T-helper 1 cell treated with Interleukin-12 subunit alpha and Interleukin-12 subunit beta and Interleukin-4 antibody, amounts not matched to agents 30 μg/mL and 1 μg/mL, for 36 hours (primary cell): Measurements from ENCODE around the gene MAST4.
A peak's percentile ranks its signal among the peaks of the same experiment; 100 is the strongest.

ENCODE experiments used
- H3K27ac Mint-ChIP-seq: one replicate; pipeline ENCODE4 v1.8.0; 2021; ENCODE audit warnings: mild to moderate bottlenecking, mixed read lengths
- H3K27me3 Mint-ChIP-seq: one replicate; pipeline ENCODE4 v1.8.0; 2021; ENCODE audit warnings: low read depth, mixed read lengths
- H3K36me3 Mint-ChIP-seq: one replicate; pipeline ENCODE4 v1.8.0; 2021; ENCODE audit warnings: low read depth, mixed read lengths
- H3K4me1 Mint-ChIP-seq: one replicate; pipeline ENCODE4 v1.8.0; 2021; ENCODE audit warnings: low read depth, mixed read lengths
- H3K4me3 Mint-ChIP-seq: one replicate; pipeline ENCODE4 v1.8.0; 2021; ENCODE audit warnings: mild to moderate bottlenecking, moderate library complexity, mixed read lengths
- H3K9me3 Mint-ChIP-seq: one replicate; pipeline ENCODE4 v1.8.0; 2021; ENCODE audit warnings: mixed read lengths

The MAST4 gene

GRCh38 chr5:67176936-67177335, 580.7 kb downstream of the MAST4 start:
- Mint-ChIP-seq H3K27ac (peak overlapping the region; percentile 42), H3K9me3 (peaks cover 45% of the 10 kb centered on the region), H3K4me3 (no peak overlapping the region), H3K27me3 (no peaks in the 10 kb centered on the region), H3K4me1 (peaks cover 36% of the 10 kb centered on the region), H3K36me3 (peaks cover 44% of the 10 kb centered on the region)

- H3K27me3 Mint-ChIP-seq: no peaks in the 10 kb centered on the region
- no peak overlapping the region for H3K4me3 Mint-ChIP-seq
- H3K9me3 Mint-ChIP-seq: peaks cover 45% of the 10 kb centered on the region
- peaks cover 46% of the 10 kb centered on the region for H3K4me1 Mint-ChIP-seq
- peaks cover 48% of the 10 kb centered on the region for H3K36me3 Mint-ChIP-seq
- H3K27ac Mint-ChIP-seq: peak overlapping the region; percentile 29
These were observed 581.9 kb downstream of the MAST4 start for GRCh38 chr5:67178085-67178484.

GRCh38 chr5:67178966-67179365, 582.8 kb downstream of the MAST4 start:
- Mint-ChIP-seq H3K4me3 (no peak overlapping the region), H3K36me3 (peaks cover 45% of the 10 kb centered on the region), H3K9me3 (peaks cover 45% of the 10 kb centered on the region), H3K27me3 (no peaks in the 10 kb centered on the region), H3K27ac (no peak overlapping the region), H3K4me1 (peaks cover 49% of the 10 kb centered on the region)

GRCh38 chr5:67179697-67180361, 583.6 kb downstream of the MAST4 start:
- Mint-ChIP-seq H3K36me3 (peaks cover 45% of the 10 kb centered on the region), H3K27ac (peak overlapping the region; percentile 64), H3K27me3 (no peaks in the 10 kb centered on the region), H3K9me3 (peaks cover 42% of the 10 kb centered on the region), H3K4me3 (peak overlapping the region; percentile 30), H3K4me1 (peaks cover 49% of the 10 kb centered on the region)

- peak overlapping the region; percentile 17 for H3K4me3 Mint-ChIP-seq
- peaks cover 58% of the 10 kb centered on the region for H3K4me1 Mint-ChIP-seq
- no peaks in the 10 kb centered on the region for H3K27me3 Mint-ChIP-seq
- peak overlapping the region; percentile 89 for H3K27ac Mint-ChIP-seq
- H3K9me3 Mint-ChIP-seq: peaks cover 23% of the 10 kb centered on the region
- H3K36me3 Mint-ChIP-seq: peaks cover 31% of the 10 kb centered on the region
These were observed 585.5 kb downstream of the MAST4 start for GRCh38 chr5:67181648-67182221.

GRCh38 chr5:67182301-67182790, 586.2 kb downstream of the MAST4 start:
- H3K27ac Mint-ChIP-seq: peak overlapping the region; percentile 89
- peak overlapping the region; percentile 44 for H3K4me3 Mint-ChIP-seq
- peaks cover 17% of the 10 kb centered on the region for H3K9me3 Mint-ChIP-seq
- H3K4me1 Mint-ChIP-seq: peaks cover 58% of the 10 kb centered on the region
- no peaks in the 10 kb centered on the region for H3K27me3 Mint-ChIP-seq
- peaks cover 25% of the 10 kb centered on the region for H3K36me3 Mint-ChIP-seq

- H3K27ac Mint-ChIP-seq: no peak overlapping the region
- no peaks in the 10 kb centered on the region for H3K27me3 Mint-ChIP-seq
- H3K4me1 Mint-ChIP-seq: peaks cover 62% of the 10 kb centered on the region
- H3K9me3 Mint-ChIP-seq: peaks cover 6% of the 10 kb centered on the region
- no peak overlapping the region for H3K4me3 Mint-ChIP-seq
- H3K36me3 Mint-ChIP-seq: peaks cover 19% of the 10 kb centered on the region
These were observed 587.7 kb downstream of the MAST4 start for GRCh38 chr5:67183859-67184258.

GRCh38 chr5:67187006-67187715, 591.0 kb downstream of the MAST4 start:
- H3K4me1 Mint-ChIP-seq: peaks cover 57% of the 10 kb centered on the region
- H3K4me3 Mint-ChIP-seq: peak overlapping the region; percentile 14
- H3K36me3 Mint-ChIP-seq: peaks cover 23% of the 10 kb centered on the region
- no peaks in the 10 kb centered on the region for H3K27me3 Mint-ChIP-seq
- peaks cover 1% of the 10 kb centered on the region for H3K9me3 Mint-ChIP-seq
- H3K27ac Mint-ChIP-seq: peak overlapping the region; percentile 61

GRCh38 chr5:67188274-67189078, 592.3 kb downstream of the MAST4 start:
- Mint-ChIP-seq H3K4me1 (peaks cover 47% of the 10 kb centered on the region), H3K27ac (peak overlapping the region; percentile 89), H3K4me3 (peak overlapping the region; percentile 18), H3K36me3 (peaks cover 24% of the 10 kb centered on the region), H3K9me3 (peaks cover 10% of the 10 kb centered on the region), H3K27me3 (no peaks in the 10 kb centered on the region)

GRCh38 chr5:67189079-67189354, 592.8 kb downstream of the MAST4 start:
- Mint-ChIP-seq H3K27me3 (no peaks in the 10 kb centered on the region), H3K9me3 (peaks cover 10% of the 10 kb centered on the region), H3K4me1 (peaks cover 49% of the 10 kb centered on the region), H3K36me3 (peaks cover 24% of the 10 kb centered on the region), H3K4me3 (no peak overlapping the region), H3K27ac (peak overlapping the region; percentile 89)

GRCh38 chr5:67189931-67190330, 593.7 kb downstream of the MAST4 start:
- H3K27ac Mint-ChIP-seq: no peak overlapping the region
- peaks cover 30% of the 10 kb centered on the region for H3K36me3 Mint-ChIP-seq
- H3K4me1 Mint-ChIP-seq: peaks cover 57% of the 10 kb centered on the region
- H3K4me3 Mint-ChIP-seq: no peak overlapping the region
- no peaks in the 10 kb centered on the region for H3K27me3 Mint-ChIP-seq
- H3K9me3 Mint-ChIP-seq: peaks cover 17% of the 10 kb centered on the region

GRCh38 chr5:67190410-67190809, 594.2 kb downstream of the MAST4 start:
- no peak overlapping the region for H3K27ac Mint-ChIP-seq
- peaks cover 55% of the 10 kb centered on the region for H3K4me1 Mint-ChIP-seq
- H3K36me3 Mint-ChIP-seq: peaks cover 28% of the 10 kb centered on the region
- H3K27me3 Mint-ChIP-seq: no peaks in the 10 kb centered on the region
- H3K4me3 Mint-ChIP-seq: no peak overlapping the region
- H3K9me3 Mint-ChIP-seq: peaks cover 17% of the 10 kb centered on the region

GRCh38 chr5:67190861-67191260, 594.7 kb downstream of the MAST4 start:
- H3K4me3 Mint-ChIP-seq: no peak overlapping the region
- peaks cover 32% of the 10 kb centered on the region for H3K36me3 Mint-ChIP-seq
- H3K27ac Mint-ChIP-seq: no peak overlapping the region
- no peaks in the 10 kb centered on the region for H3K27me3 Mint-ChIP-seq
- H3K4me1 Mint-ChIP-seq: peaks cover 60% of the 10 kb centered on the region
- H3K9me3 Mint-ChIP-seq: peaks cover 17% of the 10 kb centered on the region

GRCh38 chr5:67192719-67193438, 596.7 kb downstream of the MAST4 start:
- H3K4me1 Mint-ChIP-seq: peaks cover 54% of the 10 kb centered on the region
- peaks cover 17% of the 10 kb centered on the region for H3K9me3 Mint-ChIP-seq
- H3K36me3 Mint-ChIP-seq: peaks cover 32% of the 10 kb centered on the region
- H3K27me3 Mint-ChIP-seq: no peaks in the 10 kb centered on the region
- H3K27ac Mint-ChIP-seq: no peak overlapping the region
- no peak overlapping the region for H3K4me3 Mint-ChIP-seq
